NB4 (cell line): ENCODE data around the gene DNHD1.

Experiments used
- POLR2A ChIP-seq: IDR thresholded peaks from 2 replicates; pipeline ENCODE4 v1.6.1; 2011; ENCODE audit warnings: mild to moderate bottlenecking; ENCODE audit not compliant: insufficient read length; ENCODE audit errors: extremely low read depth
- TF ChIP-seq, protein P1 (sequence below): IDR thresholded peaks from 2 replicates; pipeline ENCODE4 v1.6.1; 2011; ENCODE audit warnings: low read depth, low read length

- peak; percentile 59 for TF ChIP-seq POLR2A
- TF ChIP-seq, protein P1, sequence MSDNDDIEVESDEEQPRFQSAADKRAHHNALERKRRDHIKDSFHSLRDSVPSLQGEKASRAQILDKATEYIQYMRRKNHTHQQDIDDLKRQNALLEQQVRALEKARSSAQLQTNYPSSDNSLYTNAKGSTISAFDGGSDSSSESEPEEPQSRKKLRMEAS = peak; percentile 96
Observed at GRCh38 chr11:6619004-6619745, 122.1 kb downstream of the DNHD1 start, which contains the start of gene TPP1.
